H1 (cell line): ENCODE data around the gene PLEKHH2. TPM values are rescaled to one million over a fixed set of nuclear protein-coding genes. Genes with fewer than 3 reads are reported as not detected.

ENCODE experiments used
- ASH2L ChIP-seq: fragments of 200-600, 300-600 bp; sonication (generic); IDR thresholded peaks from one replicate; pipeline ENCODE4 v1.7.1; 2017; ENCODE audit warnings: low read length
- CHD1 ChIP-seq: IDR thresholded peaks from 2 replicates; pipeline ENCODE4 v1.6.1; 2012; ENCODE audit warnings: low read depth, low read length, improper control_type of control experiment
- TCF12 ChIP-seq: IDR thresholded peaks from 2 replicates; pipeline ENCODE4 v1.6.1; 2011; ENCODE audit warnings: low read depth, mild to moderate bottlenecking, low read length
- polyA plus RNA-seq, 7 experiments: library from polyadenylated mRNA; depleted of rRNA in 3 of 7; stranded (reverse) in 5 of 7; unstranded in 2 of 7; fragments of >200 nt in 5 of 7; fragments of 200-250 nt in 2 of 7; gene quantifications; 1 replicate in 5 of 7; 2 replicates in 1 of 7; 4 replicates in 1 of 7; pipeline versions ENCODE4 v1.2.1 to v1.2.3, GENCODE V29; 2011 to 2013; ENCODE audit warnings: missing spikeins in 2 of 7, mixed read lengths in 2 of 7
- total RNA-seq: library from RNA; stranded (reverse); fragmentation: NEBNext Ultra II Directional; extraction: Animal tissue kit (Norgen Biotek cat#: 25700); gene quantifications from 2 replicates; pipeline ENCODE4 v1.2.1, GENCODE V29; 2021

The PLEKHH2 gene
- total and polyA plus RNA-seq, 2 of the 8 experiments (the other 6 are each of a cell fraction or from before 2014, with no cell fraction given): 2.2 to 5.0 TPM

DNA sequence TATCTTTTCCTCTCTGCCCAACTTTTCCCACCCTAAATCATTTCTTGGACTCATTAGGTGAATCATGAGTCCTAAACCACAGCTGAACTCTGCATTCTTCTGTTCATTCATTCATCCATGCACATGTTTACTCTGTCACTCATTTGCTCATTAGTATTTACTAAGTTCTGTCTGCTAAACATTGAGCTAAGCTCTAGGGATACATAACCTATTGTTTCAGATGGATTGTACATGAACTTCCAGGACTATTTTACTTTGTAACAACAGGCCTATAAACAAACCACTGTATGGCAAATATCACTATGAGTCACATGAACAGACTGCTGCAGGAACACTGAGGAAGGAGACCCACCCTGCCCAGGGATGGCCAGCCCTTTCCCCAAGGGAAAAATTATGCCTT is 122.1 kb downstream of the PLEKHH2 start (continued):
- TF ChIP-seq TCF12 (no peak), CHD1 (no peak), ASH2L (no peak)
